ENCODE results near the gene TMEM270.

- TF ChIP-seq MAFK (IDR thresholded peaks at IDR 0.05; ENCODE audit: low read depth, low read length) (no peak), CTCF (conservative IDR thresholded peaks at IDR 0.05; ENCODE audit: low read depth, low read length) (no peak), CEBPB (IDR thresholded peaks at IDR 0.05; ENCODE audit: low read depth, low read length) (no peak), BHLHE40 (IDR thresholded peaks at IDR 0.05; ENCODE audit: low read depth, low read length) (peak; percentile 29; the same call in 1 of the 2 replicates), POLR2A (IDR thresholded peaks at IDR 0.05; ENCODE audit: low read depth, low read length) (no peak), USF2 (IDR thresholded peaks at IDR 0.05; ENCODE audit: low read depth, low read length) (no peak), RFX5 (IDR thresholded peaks at IDR 0.05; ENCODE audit: low read depth, low read length) (no peak), RAD21 (IDR thresholded peaks at IDR 0.05; ENCODE audit: low read length) (no peak), MAZ (IDR thresholded peaks at IDR 0.05; ENCODE audit: borderline replicate concordance, low read depth, low read length) (no peak), ELK1 (IDR thresholded peaks at IDR 0.05; ENCODE audit: borderline replicate concordance, low read depth, low read length) (no peak), SMC3 (IDR thresholded peaks at IDR 0.05; ENCODE audit: low read depth, low read length) (no peak)
These were observed 35.5 kb downstream of the TMEM270 start for GRCh38 chr7:73896454-73896853.
